IMR-90 (cell line): ENCODE results near the gene MGAT5B. TPM values are rescaled to one million over a fixed set of nuclear protein-coding genes. Genes with fewer than 3 reads are reported as not detected.
A peak's percentile ranks its signal among the peaks of the same experiment; 100 is the strongest.

Experiments
- ATAC-seq: fragments of 200-7000 bp; cut with Tn5 transposase; 2 replicates; pipeline ENCODE4 v1.9.1; 2020; ENCODE audit warnings: low read depth, mild to moderate bottlenecking, moderate library complexity
- BruUV-seq: library from RNA; stranded (reverse); fragments of 400-500 nt; replicated peaks from 2 replicates; lab custom pipeline; 2021; lab: Mats Ljungman, UMichigan
- CTCF ChIA-PET: fragments of 300-600 bp; formaldehyde crosslinking; extraction: SDS; loops from one replicate; lab custom pipeline; 2021; ENCODE audit warnings: antibody characterized with exemption; lab: Yijun Ruan, JAX
- POLR2A ChIA-PET: fragments of 300-600 bp; sonication (Branson Sonifier 250); formaldehyde crosslinking; loops from one replicate; lab custom pipeline; 2022; ENCODE audit warnings: antibody characterized with exemption; ENCODE audit not compliant: unreplicated experiment; lab: Charles Lee
- DNase-seq: peaks from one replicate; pipeline ENCODE4 v3.0.0; 2013
- H2AFZ ChIP-seq: replicated peaks from 2 replicates; pipeline ENCODE3; 2013; ENCODE audit warnings: low read length, mild to moderate bottlenecking; ENCODE audit not compliant: poor library complexity
- H2AK5ac ChIP-seq: 2 replicates; pipeline ENCODE4 v1.6.1; 2013; ENCODE audit warnings: low read depth, low read length, inconsistent platforms
- H2AK9ac ChIP-seq: replicated peaks from 2 replicates; pipeline ENCODE3; 2013; ENCODE audit warnings: mild to moderate bottlenecking, low read depth, low read length, moderate library complexity; ENCODE audit not compliant: poor library complexity
- H2BK120ac ChIP-seq: 2 replicates; pipeline ENCODE4 v1.6.1; 2013; ENCODE audit warnings: low read depth, low read length, inconsistent platforms
- H2BK15ac ChIP-seq: 3 replicates; pipeline ENCODE4 v1.6.1; 2013; ENCODE audit warnings: low read depth, low read length, inconsistent platforms
- H2BK20ac ChIP-seq: 2 replicates; pipeline ENCODE4 v1.6.1; 2013; ENCODE audit warnings: low read depth, mild to moderate bottlenecking, inconsistent platforms, low read length, moderate library complexity
- H2BK5ac ChIP-seq: 2 replicates; pipeline ENCODE4 v1.6.1; 2013; ENCODE audit warnings: mild to moderate bottlenecking, low read depth, low read length, inconsistent platforms; ENCODE audit not compliant: poor library complexity, severe bottlenecking
- H3K14ac ChIP-seq: replicated peaks from 2 replicates; pipeline ENCODE4 v1.6.1; 2013; ENCODE audit warnings: low read depth, low read length, inconsistent platforms
- H3K18ac ChIP-seq: 2 replicates; pipeline ENCODE4 v1.6.1; 2013; ENCODE audit warnings: low read depth, low read length, control low read depth
- H3K23ac ChIP-seq: 2 replicates; pipeline ENCODE4 v1.6.1; 2013; ENCODE audit warnings: low read depth, low read length, inconsistent platforms
- H3K27ac ChIP-seq: 2 replicates; pipeline ENCODE4 v1.5.1; 2013; ENCODE audit warnings: mild to moderate bottlenecking, control low read depth, low read length; ENCODE audit not compliant: insufficient read depth
- H3K27me3 ChIP-seq: 2 replicates; pipeline ENCODE4 v1.6.1; 2013; ENCODE audit warnings: low read length; ENCODE audit not compliant: control insufficient read depth, insufficient read depth
- H3K36me3 ChIP-seq: 2 replicates; pipeline ENCODE4 v1.6.1; 2013; ENCODE audit warnings: low read length, mixed read lengths; ENCODE audit not compliant: control insufficient read depth, insufficient read depth
- H3K4ac ChIP-seq: 2 replicates; pipeline ENCODE4 v1.6.1; 2013; ENCODE audit warnings: low read depth, low read length, inconsistent platforms
- H3K4me1 ChIP-seq: 2 replicates; pipeline ENCODE4 v1.6.1; 2013; ENCODE audit warnings: low read length, mixed read lengths; ENCODE audit not compliant: control insufficient read depth, insufficient read depth
- H3K4me2 ChIP-seq: 2 replicates; pipeline ENCODE4 v1.6.1; 2013; ENCODE audit warnings: low read depth, mild to moderate bottlenecking, control low read depth, low read length, moderate library complexity
- H3K4me3 ChIP-seq: 2 replicates; pipeline ENCODE4 v1.5.1; 2013; ENCODE audit warnings: low read depth, mild to moderate bottlenecking, control low read depth, low read length, moderate library complexity; ENCODE audit not compliant: insufficient read depth
- H3K56ac ChIP-seq: 2 replicates; pipeline ENCODE4 v1.6.1; 2013; ENCODE audit warnings: low read length, inconsistent platforms; ENCODE audit not compliant: insufficient read depth; ENCODE audit errors: extremely low read depth
- H3K79me1 ChIP-seq, 2 experiments: 2 replicates each; pipeline ENCODE4 v1.6.1; 2013; ENCODE audit warnings: low read length in 2 of 2, inconsistent platforms in 1 of 2, low read depth in 1 of 2
- H3K9ac ChIP-seq: 2 replicates; pipeline ENCODE4 v1.6.1; 2013; ENCODE audit warnings: low read depth, low read length, control low read depth
- H3K9me1 ChIP-seq: 2 replicates; pipeline ENCODE4 v1.6.1; 2013; ENCODE audit warnings: low read length, inconsistent platforms; ENCODE audit not compliant: insufficient read depth
- H3K9me3 ChIP-seq: 2 replicates; pipeline ENCODE4 v1.6.1; 2013; ENCODE audit warnings: low read length; ENCODE audit not compliant: control insufficient read depth, insufficient read depth
- H4K20me1 ChIP-seq: 2 replicates; pipeline ENCODE4 v1.6.1; 2013; ENCODE audit warnings: low read length, inconsistent platforms; ENCODE audit not compliant: insufficient read depth
- H4K5ac ChIP-seq: 2 replicates; pipeline ENCODE4 v1.6.1; 2013; ENCODE audit warnings: mild to moderate bottlenecking, low read depth, low read length, control low read depth
- H4K8ac ChIP-seq, 2 experiments: 2 replicates each; pipeline ENCODE4 v1.6.1; 2013; ENCODE audit warnings: low read depth in 2 of 2, low read length in 2 of 2, control low read depth in 1 of 2, inconsistent platforms in 1 of 2
- H4K91ac ChIP-seq: 2 replicates; pipeline ENCODE4 v1.6.1; 2013; ENCODE audit warnings: low read depth, low read length, inconsistent platforms; ENCODE audit not compliant: insufficient read depth
- BHLHE40 ChIP-seq: fragments of 150-350 bp; IDR thresholded peaks from 2 replicates; pipeline ENCODE4 v1.6.1; 2016; ENCODE audit warnings: mild to moderate bottlenecking, low read depth, low read length
- CEBPB ChIP-seq: IDR thresholded peaks from 2 replicates; pipeline ENCODE4 v1.6.1; 2012; ENCODE audit warnings: low read depth, low read length, improper control_type of control experiment
- CHD1 ChIP-seq: IDR thresholded peaks from 2 replicates; pipeline ENCODE4 v1.6.1; 2012; ENCODE audit warnings: low read depth, low read length, improper control_type of control experiment
- FOS ChIP-seq: fragments of 150-350 bp; IDR thresholded peaks from 2 replicates; pipeline ENCODE4 v1.6.1; 2016; ENCODE audit warnings: low read depth, low read length
- MAFK ChIP-seq: IDR thresholded peaks from 2 replicates; pipeline ENCODE4 v1.6.1; 2012; ENCODE audit warnings: low read depth, low read length, improper control_type of control experiment
- MAZ ChIP-seq: IDR thresholded peaks from 2 replicates; pipeline ENCODE4 v1.6.1; 2012; ENCODE audit warnings: low read depth, mild to moderate bottlenecking, low read length, improper control_type of control experiment, moderate library complexity, borderline replicate concordance
- MXI1 ChIP-seq: IDR thresholded peaks from 2 replicates; pipeline ENCODE4 v1.6.1; 2012; ENCODE audit warnings: low read depth, mild to moderate bottlenecking, low read length, moderate library complexity, borderline replicate concordance
- NFE2L2 ChIP-seq: fragments of 150-350 bp; IDR thresholded peaks from 2 replicates; pipeline ENCODE4 v1.6.1; 2016; ENCODE audit warnings: low read depth, mild to moderate bottlenecking, low read length
- POLR2A ChIP-seq: IDR thresholded peaks from 2 replicates; pipeline ENCODE4 v1.6.1; 2012; ENCODE audit warnings: mild to moderate bottlenecking, low read depth, low read length
- RCOR1 ChIP-seq: IDR thresholded peaks from 2 replicates; pipeline ENCODE4 v1.6.1; 2012; ENCODE audit warnings: mild to moderate bottlenecking, low read length, improper control_type of control experiment; ENCODE audit not compliant: insufficient replicate concordance
- RFX5 ChIP-seq: IDR thresholded peaks from 2 replicates; pipeline ENCODE4 v1.8.0; 2012; ENCODE audit warnings: low read depth, mild to moderate bottlenecking, low read length, moderate library complexity
- SMC3 ChIP-seq: fragments of 150-350 bp; IDR thresholded peaks from 2 replicates; pipeline ENCODE4 v1.6.1; 2016; ENCODE audit warnings: low read depth, mild to moderate bottlenecking, antibody characterized with exemption, low read length, moderate library complexity
- WGBS, 2 experiments: methylation state at CpG; one replicate each; pipeline versions ENCODE4 v1.1.5 to v1.1.7; 2013; ENCODE audit warnings: missing lambda C conversion rate in 2 of 2; ENCODE audit not compliant: insufficient read length in 1 of 2; ENCODE audit errors: extremely low coverage in 2 of 2; 5-methylcytosine and 5-hydroxymethylcytosine counted together
- dilution Hi-C: fragments of 300-500 bp; cut with HindIII; formaldehyde crosslinking; loops from one replicate; pipeline ENCODE4 v1.14.3; 2018; ENCODE audit warnings: low sequenced_read_pairs; ENCODE audit not compliant: unreplicated experiment
- in situ Hi-C: fragments of 300-500 bp; cut with MboI; formaldehyde crosslinking; loops from 3 replicates; pipeline ENCODE4 v1.14.3; 2019; ENCODE audit warnings: low sequenced_read_pairs, inconsistent platforms, mixed read lengths
- intact Hi-C: fragments of 100-400 bp; cut with micrococcal nuclease; formaldehyde crosslinking; loops from 2 replicates; pipeline ENCODE4 v1.10.0; 2022
- polyA plus RNA-seq, 3 experiments: library from polyadenylated mRNA; depleted of rRNA; stranded (reverse); fragments of >200 nt; gene quantifications; 2 replicates each; pipeline ENCODE4 v1.2.3, GENCODE V29; 2012; ENCODE audit warnings: low replicate concordance in 1 of 3
- total RNA-seq: library from RNA; depleted of rRNA; stranded (reverse); fragments of >200 nt; gene quantifications from 2 replicates; pipeline ENCODE4 v1.2.3, GENCODE V29; 2012
- TF ChIP-seq, protein P1 (sequence below): conservative IDR thresholded peaks from 2 replicates; pipeline ENCODE4 v1.5.1; 2012; ENCODE audit warnings: mild to moderate bottlenecking, low read depth, low read length, improper control_type of control experiment
- TF ChIP-seq, protein P2 (sequence below): fragments of 150-350 bp; IDR thresholded peaks from 2 replicates; pipeline ENCODE4 v1.6.1; 2017; ENCODE audit warnings: mild to moderate bottlenecking, antibody characterized with exemption, low read length, low read depth
- TF ChIP-seq, protein P3 (sequence below): fragments of 150-350 bp; IDR thresholded peaks from 2 replicates; pipeline ENCODE4 v1.6.1; 2016; ENCODE audit warnings: low read depth, mild to moderate bottlenecking, low read length, moderate library complexity, borderline replicate concordance

The MGAT5B gene
- total and polyA plus RNA-seq, 2 of the 4 experiments (the other 2 are of a cell fraction): 0.54 to 2.0 TPM

DNA sequence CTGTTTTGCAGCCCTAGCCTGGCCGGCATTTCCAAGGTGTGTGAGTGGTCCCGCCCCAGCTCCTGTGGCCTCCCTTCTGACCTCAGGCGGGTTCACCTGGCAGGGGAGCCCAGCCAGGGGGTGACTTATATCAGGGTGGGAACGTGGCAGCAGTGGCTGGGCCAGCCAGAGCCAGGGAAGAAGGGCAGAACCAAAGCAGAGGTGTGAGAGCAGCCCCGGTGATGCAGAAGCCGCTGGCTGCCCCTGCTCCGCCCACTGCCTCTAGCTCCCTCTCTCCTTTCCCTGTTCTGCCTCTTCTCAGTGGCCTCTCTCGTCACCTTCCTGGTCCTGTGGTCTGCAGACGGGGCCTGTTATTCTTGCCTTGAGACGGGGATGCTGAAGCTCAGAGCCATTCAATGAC is 12.1 kb downstream of the MGAT5B start:
- no peak overlapping the region for H2BK15ac ChIP-seq
- dilution Hi-C loops (no loop called here), intact Hi-C loops (no loop called here), in situ Hi-C loops (no loop called here)
- TF ChIP-seq RFX5: no peak
- no peak for TF ChIP-seq RCOR1
- TF ChIP-seq, protein P1, sequence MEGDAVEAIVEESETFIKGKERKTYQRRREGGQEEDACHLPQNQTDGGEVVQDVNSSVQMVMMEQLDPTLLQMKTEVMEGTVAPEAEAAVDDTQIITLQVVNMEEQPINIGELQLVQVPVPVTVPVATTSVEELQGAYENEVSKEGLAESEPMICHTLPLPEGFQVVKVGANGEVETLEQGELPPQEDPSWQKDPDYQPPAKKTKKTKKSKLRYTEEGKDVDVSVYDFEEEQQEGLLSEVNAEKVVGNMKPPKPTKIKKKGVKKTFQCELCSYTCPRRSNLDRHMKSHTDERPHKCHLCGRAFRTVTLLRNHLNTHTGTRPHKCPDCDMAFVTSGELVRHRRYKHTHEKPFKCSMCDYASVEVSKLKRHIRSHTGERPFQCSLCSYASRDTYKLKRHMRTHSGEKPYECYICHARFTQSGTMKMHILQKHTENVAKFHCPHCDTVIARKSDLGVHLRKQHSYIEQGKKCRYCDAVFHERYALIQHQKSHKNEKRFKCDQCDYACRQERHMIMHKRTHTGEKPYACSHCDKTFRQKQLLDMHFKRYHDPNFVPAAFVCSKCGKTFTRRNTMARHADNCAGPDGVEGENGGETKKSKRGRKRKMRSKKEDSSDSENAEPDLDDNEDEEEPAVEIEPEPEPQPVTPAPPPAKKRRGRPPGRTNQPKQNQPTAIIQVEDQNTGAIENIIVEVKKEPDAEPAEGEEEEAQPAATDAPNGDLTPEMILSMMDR: no peak
- TF ChIP-seq, protein P2, sequence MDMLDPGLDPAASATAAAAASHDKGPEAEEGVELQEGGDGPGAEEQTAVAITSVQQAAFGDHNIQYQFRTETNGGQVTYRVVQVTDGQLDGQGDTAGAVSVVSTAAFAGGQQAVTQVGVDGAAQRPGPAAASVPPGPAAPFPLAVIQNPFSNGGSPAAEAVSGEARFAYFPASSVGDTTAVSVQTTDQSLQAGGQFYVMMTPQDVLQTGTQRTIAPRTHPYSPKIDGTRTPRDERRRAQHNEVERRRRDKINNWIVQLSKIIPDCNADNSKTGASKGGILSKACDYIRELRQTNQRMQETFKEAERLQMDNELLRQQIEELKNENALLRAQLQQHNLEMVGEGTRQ: no peak
- TF ChIP-seq, protein P3, sequence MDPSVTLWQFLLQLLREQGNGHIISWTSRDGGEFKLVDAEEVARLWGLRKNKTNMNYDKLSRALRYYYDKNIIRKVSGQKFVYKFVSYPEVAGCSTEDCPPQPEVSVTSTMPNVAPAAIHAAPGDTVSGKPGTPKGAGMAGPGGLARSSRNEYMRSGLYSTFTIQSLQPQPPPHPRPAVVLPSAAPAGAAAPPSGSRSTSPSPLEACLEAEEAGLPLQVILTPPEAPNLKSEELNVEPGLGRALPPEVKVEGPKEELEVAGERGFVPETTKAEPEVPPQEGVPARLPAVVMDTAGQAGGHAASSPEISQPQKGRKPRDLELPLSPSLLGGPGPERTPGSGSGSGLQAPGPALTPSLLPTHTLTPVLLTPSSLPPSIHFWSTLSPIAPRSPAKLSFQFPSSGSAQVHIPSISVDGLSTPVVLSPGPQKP: no peak
- TF ChIP-seq CEBPB: no peak
- TF ChIP-seq NFE2L2: no peak
- no peak for TF ChIP-seq MAZ
- no peak for TF ChIP-seq BHLHE40
- TF ChIP-seq MXI1: no peak
- TF ChIP-seq MAFK: no peak
- TF ChIP-seq CHD1: no peak
- TF ChIP-seq SMC3: no peak
- no peak for TF ChIP-seq FOS
- no peak for TF ChIP-seq POLR2A
- WGBS, 2 experiments: 33% methylated on average over 3 of the region's 10 CpGs; no CpG with 5 or more reads in 1 of the 2 experiments
- H3K9me3 ChIP-seq: no peaks in the 10 kb centered on the region
- ATAC-seq: no peak
- no peak overlapping the region for H2BK20ac ChIP-seq
- H2BK120ac ChIP-seq: no peak overlapping the region
- no peaks in the 10 kb centered on the region for H3K4me1 ChIP-seq
- peaks cover 28% of the 10 kb centered on the region for H3K27me3 ChIP-seq
- peaks cover 3% of the 10 kb centered on the region for H4K20me1 ChIP-seq
- no peak overlapping the region for H3K4me3 ChIP-seq
- no peaks in the 10 kb centered on the region for H3K79me1 ChIP-seq
- DNase-seq: no peak
- CTCF ChIA-PET: interaction anchor here (1.7 kb wide), 1 partner anchor 12 kb away, joined by 7 read pairs; the partner anchor contains the start of gene MGAT5B
- no peak overlapping the region for H4K8ac ChIP-seq
- no peak overlapping the region for H3K27ac ChIP-seq
- H3K4ac ChIP-seq: no peak overlapping the region
- BruUV-seq: no TSS peak
- no peak overlapping the region for H3K18ac ChIP-seq
- H4K5ac ChIP-seq: no peak overlapping the region
- no peaks in the 10 kb centered on the region for H3K36me3 ChIP-seq
- H4K91ac ChIP-seq: no peak overlapping the region
- POLR2A ChIA-PET: no interaction called here
- H3K14ac ChIP-seq: no peak overlapping the region
- H2AK9ac ChIP-seq: no peak overlapping the region
- no peak overlapping the region for H2BK5ac ChIP-seq
- no peaks in the 10 kb centered on the region for H3K9me1 ChIP-seq
- no peak overlapping the region for H2AK5ac ChIP-seq
- H3K9ac ChIP-seq: no peak overlapping the region
- H3K4me2 ChIP-seq: no peak overlapping the region
- H3K23ac ChIP-seq: no peak overlapping the region
- H3K56ac ChIP-seq: no peak overlapping the region
- peak overlapping the region; percentile 2 for H2AFZ ChIP-seq
